CD4-positive, alpha-beta T cell treated with Interleukin-12 subunit alpha and Interleukin-12 subunit beta, for 1 hour (primary cell): ENCODE data around the gene ATF7IP2.
"Not testable (repeated sequence)": the region's sequence is repeated elsewhere in the genome, so short reads cannot be mapped to it uniquely, and the experiment has no call there.

Experiments
- DNase-seq: peaks from one replicate; pipeline ENCODE4 v3.0.0-alpha.2; 2020

ATF7IP2 gene, protein sequence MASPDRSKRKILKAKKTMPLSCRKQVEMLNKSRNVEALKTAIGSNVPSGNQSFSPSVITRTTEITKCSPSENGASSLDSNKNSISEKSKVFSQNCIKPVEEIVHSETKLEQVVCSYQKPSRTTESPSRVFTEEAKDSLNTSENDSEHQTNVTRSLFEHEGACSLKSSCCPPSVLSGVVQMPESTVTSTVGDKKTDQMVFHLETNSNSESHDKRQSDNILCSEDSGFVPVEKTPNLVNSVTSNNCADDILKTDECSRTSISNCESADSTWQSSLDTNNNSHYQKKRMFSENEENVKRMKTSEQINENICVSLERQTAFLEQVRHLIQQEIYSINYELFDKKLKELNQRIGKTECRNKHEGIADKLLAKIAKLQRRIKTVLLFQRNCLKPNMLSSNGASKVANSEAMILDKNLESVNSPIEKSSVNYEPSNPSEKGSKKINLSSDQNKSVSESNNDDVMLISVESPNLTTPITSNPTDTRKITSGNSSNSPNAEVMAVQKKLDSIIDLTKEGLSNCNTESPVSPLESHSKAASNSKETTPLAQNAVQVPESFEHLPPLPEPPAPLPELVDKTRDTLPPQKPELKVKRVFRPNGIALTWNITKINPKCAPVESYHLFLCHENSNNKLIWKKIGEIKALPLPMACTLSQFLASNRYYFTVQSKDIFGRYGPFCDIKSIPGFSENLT

DNA sequence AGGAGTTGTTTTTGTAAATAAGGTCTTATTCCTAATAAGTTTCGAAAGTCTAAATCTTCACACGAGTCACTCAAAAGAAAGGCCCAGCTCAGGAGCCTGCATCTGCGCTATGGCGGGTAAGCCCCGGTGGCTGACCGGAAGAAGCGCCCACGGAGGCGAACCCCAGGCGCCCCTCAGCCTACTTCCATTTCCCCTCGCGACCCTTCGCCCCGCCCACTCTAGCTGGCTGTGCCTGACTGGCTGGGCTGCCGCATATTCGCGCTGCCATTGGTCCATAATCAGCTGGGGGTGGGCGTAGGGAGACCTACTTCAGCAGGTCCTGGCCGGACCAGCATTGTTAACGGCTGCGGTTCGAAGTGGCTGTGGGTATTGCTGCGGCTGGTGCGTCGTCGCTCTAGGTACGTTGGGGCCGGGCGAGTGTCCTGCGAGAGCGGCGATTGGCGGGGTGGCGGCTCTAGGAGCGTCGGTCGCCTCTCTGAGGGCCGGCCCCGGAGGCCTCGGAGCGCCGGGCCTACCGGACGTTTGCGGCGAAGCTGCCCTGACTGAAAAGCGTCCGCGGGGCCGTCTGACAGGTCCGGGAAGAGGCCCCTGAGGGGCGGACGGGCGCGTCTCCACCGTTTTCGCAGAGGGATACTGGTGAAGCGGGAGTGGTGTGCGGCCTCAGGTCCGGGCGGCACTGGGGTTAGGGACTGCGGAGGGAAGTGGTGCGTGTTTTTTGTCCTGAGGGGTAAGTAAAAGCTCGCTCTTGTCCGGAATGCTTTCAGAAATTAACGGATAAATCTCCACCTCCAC lies at the start of gene ATF7IP2:
ATF7IP2 (plus strand) TSS at position 337 of the 792 bp plus-strand sequence. CDS start 44,560 bp downstream, outside the sequence.
- DNase-seq = peak; percentile 90

DNA sequence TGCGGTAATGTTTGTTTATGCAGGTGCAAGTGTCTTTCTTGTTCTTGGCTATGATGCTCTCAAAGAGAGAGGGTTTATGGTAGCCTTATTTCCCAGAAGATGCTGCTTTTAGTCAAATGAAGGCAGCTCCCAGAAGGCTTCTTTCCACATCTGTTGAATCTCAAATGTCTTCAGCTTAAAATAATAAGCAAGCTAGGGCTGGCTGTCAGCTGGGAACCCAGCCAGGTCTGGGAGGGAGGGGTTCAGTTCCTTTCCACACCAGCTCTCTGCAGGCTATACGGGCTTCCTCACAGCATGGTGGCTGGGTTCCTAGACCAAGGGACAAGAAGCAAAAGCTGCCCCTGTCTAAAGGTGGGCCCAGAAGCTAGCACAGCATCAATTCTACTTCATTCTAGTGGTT lies 47.4 kb upstream of the ATF7IP2 start:
- no peak for DNase-seq

DNA sequence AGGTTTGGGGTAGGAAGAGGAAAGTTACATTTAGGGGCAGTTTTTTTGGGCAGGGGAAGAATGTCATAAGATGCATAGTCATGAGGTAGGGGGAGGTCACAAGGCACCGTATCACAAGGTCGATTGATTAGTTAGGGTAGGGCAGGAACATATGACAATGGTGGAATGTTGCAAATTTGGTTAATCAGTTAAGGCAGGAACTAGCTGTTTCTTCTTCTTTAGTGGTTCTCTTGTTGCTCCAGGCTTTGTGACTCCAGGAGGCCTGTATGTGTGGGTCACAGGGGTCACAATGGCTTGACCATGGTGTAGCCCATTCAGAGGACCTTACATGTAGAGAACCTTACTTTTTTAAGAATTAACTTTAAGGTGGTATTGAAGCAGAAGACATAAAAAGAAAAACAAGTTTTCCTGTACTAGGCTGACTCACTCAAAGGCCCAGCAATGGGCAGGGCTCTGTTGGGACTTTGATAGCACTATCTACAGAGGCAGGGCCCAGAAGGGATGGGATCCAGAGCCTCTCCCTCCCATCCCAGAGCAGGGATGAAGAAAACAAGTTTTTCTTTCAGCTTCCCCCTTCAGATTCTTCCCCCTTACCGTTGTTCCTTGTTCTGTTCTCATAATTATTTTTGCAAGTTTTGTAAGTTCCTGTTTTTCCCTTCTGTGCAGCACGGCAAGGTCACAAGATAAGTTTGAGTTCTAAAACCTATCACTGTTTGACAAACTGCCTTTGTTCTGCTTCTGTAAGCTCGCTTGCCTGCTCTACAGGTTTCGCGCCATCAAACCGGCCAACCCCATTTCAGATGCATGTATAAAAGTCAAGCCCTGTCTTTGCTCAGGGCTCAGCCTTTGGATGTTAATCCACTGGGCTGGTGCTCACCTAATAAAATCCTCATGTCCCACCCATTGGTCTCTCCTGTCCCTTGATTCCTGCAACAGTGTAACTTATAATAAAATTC lies 45.8 kb upstream of the ATF7IP2 start:
- no peak for DNase-seq

DNA sequence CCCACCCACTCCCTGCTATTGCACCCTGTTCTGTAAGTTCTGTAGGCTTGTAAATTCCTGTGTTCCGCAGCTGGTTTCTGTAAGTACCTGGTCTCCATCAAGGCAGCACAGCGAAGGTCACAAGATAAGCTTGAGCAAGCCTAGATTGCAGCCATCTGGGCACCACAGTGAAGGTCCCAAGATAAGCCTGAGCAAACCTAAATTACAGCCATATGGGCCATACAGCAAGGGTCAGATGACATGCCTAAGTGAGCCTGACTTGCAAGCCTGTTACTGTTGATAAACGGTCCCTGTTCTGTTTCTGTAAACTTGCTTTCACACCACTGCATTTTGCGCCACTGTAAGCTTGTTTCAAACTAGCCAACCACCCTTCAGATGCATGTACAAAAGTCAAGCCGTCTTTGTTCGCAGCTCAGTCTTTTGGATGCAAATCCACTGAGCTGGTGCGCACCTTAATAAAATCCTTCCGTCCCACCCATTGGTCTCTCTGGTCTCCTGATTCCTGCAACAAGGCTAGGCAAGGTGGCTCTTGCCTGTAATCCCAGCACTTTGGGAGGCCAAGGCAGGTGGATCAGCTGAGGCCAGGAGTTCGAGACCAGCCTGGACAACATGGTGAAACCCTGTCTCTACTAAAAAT lies 42.6 kb upstream of the ATF7IP2 start:
- no peak for DNase-seq

DNA sequence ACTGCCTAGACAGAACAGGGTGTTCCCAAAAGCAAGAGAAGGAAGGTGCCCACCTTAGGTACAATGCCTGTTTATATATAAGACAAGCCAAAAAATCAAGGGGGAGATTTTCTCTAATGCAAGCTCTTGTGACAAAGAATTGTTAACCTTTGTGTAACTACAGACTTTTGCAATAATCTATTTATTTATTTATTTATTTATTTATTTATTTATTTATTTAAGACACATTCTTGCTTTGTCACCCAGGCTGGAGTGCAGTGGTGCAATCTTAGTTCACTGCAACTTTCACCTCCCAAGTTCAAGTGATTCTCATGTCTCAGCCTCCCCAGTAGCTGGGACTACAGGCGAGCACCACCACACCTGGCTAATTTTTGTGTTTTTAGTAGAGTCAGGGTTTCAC lies 41.2 kb upstream of the ATF7IP2 start:
- DNase-seq = not testable (repeated sequence)

DNA sequence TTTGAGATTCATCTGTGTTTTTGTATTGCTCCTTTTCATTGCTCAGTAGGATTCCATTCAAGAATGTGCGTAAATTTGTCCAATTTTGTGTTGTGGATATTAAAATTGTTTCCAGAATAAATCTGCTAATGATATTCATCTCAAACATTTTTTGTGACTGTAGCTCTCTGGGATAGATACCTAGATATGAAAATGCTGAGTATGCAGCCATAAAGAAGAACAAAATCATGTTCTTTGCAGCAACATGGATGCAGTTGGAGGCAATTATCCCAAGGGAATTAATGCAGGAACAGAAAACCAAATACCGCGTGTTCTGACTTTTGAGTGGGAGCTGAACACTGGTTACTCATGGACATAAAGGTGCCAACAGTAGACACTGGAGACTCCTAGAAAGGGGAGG lies 40.2 kb upstream of the ATF7IP2 start:
- no peak for DNase-seq

DNA sequence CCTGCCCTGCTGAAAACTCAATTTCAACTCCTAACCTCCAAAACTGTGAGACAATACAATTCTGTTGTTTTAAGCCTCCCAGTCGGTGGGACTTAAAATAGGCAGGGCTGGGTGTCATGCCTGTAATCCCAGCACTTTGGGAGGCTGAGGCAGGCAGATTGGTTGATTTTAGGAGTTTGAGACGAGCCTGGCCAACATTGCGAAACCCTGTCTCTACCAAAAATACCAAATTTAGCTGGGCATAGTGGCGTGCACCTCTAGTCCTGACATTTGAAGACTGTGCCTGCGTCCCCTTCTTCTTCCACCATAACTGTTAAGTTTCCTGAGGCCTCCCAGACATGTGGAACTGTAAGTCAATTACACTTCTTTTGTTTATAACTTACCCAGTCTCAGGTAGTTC lies 36.0 kb upstream of the ATF7IP2 start:
- DNase-seq = no peak

DNA sequence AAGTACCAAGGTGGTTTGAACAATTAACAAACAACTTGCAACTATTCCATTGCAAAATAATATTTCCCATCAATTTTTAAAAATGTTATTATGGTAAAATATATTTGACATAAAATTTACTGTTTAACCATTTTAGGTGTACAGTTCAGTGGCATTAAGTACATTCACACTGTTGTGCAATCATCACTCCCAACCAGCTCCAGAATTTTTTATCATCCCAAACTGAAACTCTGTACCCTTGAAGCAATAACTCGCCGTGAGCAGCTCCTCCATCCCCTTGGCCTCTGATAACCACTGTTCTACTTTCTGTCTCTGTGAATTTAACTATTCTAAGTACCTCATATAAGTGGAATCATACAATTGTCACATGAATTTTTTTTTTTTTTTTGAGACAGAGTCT lies 33.6 kb upstream of the ATF7IP2 start:
- no peak for DNase-seq

DNA sequence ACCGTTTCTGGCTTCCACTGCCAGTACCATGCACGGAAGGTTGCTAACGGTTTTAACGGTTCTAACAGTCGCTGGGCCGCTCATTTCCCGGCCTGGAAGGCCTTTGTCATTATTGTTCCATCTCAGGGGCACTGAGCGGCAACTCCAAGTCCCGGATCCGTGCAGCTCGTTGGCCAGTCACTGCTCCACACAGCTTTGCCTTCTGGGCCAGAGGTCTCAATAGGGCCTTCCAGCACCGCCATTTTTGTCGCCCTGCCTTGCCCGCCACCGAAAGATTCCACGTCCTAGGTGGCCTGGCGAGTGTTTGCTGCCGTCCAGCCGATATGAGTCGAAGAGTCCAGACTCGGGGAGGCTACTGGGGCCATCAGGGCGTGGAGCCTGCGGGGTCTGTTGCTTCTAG lies 30.3 kb upstream of the ATF7IP2 start:
- no peak for DNase-seq

DNA sequence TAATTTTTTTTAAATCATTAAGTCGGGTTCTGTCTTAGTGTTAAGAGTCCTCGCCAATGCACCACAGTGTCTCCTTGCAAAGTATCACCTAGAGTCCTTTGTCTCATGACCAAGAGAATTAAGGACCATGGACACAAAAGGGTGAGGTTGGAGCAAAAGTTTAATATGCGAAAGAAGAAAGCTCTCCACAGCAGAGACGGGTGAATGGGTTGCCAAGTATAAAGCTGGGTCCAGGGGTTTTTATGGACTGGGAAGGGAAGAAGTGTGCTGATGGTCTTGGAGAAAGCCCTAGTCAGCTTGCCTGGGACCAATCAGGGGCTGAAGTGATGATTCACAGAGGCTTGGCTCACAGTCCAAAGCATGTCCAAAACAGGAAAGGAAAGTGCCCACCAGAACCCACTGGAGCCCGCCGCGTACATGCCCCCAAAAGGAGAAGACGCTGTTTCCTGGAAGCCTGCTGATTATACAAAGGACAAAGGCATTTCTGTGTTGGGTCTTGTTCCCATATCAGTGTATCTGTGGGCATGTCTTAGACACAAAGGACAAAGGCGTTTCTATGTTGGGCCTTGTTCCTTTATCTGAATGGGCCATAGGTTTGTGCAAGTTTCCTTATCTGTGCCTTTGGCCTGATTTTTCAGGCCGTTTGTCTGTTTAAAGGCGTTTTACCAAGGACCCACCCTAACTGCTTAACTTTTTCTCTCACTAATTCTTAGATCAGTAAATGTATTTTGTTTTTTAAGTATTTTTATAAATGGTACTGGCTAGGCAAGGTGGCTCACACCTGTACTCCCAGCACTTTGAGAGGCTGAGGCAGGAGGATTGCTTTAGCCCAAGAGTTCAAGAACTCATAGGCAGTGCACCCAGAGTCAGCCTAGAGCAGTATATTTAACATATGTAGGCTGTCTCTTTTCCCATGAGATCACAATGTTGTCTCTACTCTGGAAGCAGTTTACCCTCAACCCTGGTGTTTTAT lies 28.7 kb upstream of the ATF7IP2 start:
- no peak for DNase-seq

DNA sequence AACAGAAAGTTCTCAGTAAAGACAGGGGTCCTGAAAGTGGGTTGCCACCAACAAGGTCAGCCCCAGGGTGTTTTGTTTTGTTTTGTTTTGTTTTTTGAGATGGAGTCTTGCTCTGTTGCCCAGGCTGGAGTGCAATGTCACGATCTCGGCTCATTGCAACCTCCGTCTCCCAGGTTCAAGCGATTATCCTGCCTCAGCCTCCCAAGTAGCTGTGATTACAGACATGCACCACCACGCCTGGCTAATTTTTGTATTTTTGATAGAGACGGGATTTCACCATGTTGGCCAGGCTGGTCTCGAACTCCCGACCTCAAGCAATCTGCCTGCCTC lies 24.1 kb upstream of the ATF7IP2 start:
- DNase-seq = not testable (repeated sequence)

DNA sequence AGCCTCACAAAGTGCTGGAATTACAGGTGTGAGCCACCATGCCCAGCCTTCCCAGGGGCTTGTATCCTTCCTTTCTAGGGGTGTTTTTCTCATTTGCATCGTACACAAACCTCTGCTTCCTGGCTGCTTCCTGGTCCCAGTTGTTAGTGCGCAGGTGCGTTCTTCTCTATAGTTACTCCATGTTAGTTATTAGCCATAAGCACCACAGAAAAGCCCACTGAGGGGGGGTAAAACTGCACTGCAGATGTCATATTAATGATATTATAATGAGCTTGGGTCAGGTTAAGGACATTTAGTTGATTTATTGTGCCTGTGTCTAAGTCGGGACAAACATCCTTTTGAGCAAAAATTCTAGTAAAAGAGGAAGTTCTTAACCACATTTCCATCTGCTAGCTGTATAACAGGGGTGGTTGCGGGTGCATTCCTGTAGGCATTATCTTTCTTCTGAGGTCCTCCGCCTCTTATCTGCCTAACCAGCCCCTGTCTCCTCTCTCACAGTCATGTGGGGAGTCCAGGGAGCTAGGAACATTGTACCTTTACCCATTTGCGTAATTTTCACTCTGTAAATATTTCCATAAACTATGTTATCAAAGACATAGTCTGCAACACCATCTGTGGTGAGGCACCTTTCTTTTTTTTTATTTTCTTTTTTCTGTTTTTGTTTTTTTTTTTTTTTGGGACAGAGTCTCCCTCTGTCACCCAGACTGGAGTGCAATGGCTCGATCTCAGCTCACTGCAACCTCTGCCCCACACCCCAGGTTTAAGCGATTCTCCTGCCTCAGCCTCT lies 23.6 kb upstream of the ATF7IP2 start:
- DNase-seq = peak; percentile 7

DNA sequence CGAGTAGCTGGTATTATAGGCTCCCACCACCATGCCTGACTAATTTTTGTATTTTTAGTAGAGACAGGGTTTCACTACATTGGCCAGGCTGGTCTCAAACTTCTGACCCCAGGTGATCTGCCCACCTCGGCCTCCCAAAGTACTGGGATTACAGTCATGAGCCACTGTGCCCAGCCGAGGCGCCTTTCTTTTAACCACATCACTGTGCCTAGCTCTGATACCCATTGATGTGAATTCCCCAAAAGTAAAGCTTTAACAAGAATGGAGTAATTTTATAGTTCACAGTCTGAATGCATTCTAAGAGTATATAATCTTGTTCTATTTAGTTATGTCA lies 23.0 kb upstream of the ATF7IP2 start:
- not testable (repeated sequence) for DNase-seq

DNA sequence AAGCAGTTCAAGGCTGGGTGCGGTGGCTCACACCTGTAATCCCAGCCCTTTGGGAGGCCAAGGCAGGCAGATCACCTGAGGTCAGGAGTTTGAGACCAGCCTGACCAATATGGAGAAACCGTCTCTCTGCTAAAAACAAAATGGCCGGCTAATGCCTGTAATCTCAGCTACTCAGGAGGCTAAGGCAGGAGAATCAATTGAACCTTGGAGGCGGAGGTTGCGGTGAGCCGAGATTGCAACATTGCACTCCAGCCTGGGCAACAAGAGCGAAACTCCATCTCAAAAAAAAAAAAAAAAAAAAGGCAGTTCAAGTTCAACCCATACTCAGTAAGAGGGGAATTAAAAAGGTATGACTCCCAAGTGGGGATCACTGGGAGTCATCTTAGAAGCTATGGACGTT lies 19.2 kb upstream of the ATF7IP2 start:
- DNase-seq = not testable (repeated sequence)

DNA sequence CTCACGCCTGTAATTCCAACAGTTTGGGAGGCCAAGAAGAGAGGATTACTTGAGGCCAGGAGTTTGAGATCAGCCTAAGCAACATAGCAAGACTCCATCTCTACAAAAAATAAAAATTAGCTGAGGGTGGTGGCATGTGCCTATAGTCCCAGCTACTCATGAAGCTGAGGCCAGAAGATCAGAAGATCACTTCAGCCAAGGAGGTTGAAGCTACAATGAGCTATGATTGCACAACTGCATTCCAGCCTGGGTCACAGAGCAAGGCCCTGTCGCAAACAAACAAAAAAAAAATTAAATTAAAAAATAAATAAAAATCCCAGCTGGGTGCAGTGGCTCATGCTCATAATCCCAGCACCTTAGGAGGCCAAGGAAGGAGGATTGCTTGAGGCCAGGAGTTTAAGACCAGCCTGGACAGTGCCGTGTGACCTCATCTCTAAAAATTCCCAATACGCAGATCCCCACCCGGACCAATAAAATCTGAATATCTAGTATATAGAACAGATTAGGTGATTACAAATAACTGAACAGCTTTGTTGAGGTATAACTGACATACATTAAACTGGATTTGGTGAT lies 18.2 kb upstream of the ATF7IP2 start:
- DNase-seq = no peak

DNA sequence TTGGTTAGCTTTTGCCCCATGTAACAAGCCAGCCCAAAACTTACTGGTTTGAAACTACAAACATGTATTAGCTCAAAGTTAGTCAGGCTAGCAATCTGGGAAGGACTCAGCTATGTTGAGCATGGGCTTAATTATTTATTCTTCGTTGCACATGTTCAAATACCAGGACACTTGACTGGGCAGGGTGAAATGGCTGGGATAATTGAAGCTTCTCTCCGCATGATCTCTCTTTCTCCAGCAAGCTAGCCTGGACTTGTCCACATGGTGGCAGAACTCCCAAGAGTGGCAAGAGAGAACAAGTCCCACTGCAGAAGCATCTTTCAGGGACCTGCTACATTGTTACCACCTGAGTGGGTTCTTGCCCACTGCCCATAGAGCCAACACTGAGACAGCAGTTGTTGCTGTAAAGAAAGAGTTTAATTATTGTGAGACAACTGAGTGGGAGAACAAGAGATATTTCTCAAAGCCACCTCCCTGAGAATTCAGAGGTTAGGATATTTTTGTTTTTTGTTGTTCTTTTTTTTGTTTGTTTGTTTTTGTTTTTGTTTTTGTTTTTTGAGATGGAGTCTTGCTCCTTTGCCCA lies 16.8 kb upstream of the ATF7IP2 start:
- DNase-seq = no peak

DNA sequence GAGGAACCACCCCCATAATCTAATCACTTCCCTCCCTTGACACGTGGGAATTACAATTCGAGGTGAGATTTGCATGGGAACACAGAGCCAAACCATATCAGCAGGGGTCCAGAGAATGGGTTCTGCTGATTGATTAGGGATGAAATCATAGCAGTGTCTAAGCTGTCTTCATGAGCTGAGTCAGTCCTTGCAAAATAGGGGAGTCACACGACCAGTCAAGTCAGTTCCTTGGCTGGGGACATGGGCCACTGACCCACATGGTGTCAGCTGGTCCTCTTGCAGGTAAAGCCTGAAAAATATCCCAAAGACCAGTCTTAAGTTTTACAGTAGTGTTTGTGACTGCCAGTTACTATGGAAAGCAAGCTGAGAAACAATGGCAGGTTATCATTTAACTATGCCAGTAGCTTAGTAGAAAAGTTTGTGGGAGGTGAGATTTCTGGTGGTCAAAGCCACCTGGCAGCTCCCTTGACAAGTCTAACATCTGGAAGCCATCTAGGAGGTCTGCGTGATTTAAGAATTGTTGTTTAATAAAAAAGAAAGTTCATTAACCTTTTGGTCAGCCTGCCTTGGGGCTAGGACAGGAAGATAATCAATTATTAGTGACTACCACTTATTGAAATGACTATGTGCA lies 15.7 kb upstream of the ATF7IP2 start:
- no peak for DNase-seq

DNA sequence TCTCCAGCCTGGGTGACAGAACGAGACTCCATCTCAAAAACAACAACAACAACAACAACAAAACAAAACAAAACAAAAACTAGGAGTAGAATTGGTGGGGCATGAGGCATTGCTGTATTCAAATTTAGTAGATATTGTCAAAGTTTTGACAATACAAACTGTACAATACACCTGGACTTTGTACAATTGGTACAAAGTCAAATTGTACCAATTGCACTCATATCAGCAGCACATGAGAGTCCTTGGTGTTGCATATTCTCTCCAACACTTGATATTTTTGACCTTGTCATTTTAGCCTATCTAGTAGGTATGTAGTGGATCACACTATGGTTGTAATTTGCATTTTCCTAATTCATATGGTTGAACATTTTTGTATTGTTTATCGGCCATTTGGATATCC lies 14.3 kb upstream of the ATF7IP2 start:
- no peak for DNase-seq

DNA sequence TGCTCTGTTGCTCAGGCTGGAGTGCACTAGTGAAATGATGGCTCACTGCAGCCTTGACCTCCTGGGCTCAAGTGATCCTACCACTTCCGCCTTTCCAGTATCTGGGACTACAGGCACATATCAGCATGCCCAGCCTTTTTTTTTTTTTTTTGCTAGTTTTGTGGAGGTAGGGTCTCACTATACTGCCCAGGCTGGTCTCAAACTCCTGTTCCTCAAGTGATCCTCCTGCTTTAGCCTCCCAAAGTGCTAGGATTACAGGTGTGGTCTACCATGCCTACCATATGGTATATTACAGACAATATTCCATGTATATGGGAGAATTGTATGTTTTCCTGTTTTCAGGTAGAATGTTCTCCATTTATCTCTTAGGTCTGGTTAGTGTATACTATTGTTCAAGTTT lies 12.3 kb upstream of the ATF7IP2 start:
- no peak for DNase-seq
